ENCODE results near the gene HECA. TPM values are rescaled to one million over a fixed set of nuclear protein-coding genes. Genes with fewer than 3 reads are reported as not detected.
"Not testable (repeated sequence)": the region's sequence is repeated elsewhere in the genome, so short reads cannot be mapped to it uniquely, and the experiment has no call there.

The HECA gene
- total RNA-seq, 2 donors from 2014 or later: 46.7 to 58.3 TPM

DNA sequence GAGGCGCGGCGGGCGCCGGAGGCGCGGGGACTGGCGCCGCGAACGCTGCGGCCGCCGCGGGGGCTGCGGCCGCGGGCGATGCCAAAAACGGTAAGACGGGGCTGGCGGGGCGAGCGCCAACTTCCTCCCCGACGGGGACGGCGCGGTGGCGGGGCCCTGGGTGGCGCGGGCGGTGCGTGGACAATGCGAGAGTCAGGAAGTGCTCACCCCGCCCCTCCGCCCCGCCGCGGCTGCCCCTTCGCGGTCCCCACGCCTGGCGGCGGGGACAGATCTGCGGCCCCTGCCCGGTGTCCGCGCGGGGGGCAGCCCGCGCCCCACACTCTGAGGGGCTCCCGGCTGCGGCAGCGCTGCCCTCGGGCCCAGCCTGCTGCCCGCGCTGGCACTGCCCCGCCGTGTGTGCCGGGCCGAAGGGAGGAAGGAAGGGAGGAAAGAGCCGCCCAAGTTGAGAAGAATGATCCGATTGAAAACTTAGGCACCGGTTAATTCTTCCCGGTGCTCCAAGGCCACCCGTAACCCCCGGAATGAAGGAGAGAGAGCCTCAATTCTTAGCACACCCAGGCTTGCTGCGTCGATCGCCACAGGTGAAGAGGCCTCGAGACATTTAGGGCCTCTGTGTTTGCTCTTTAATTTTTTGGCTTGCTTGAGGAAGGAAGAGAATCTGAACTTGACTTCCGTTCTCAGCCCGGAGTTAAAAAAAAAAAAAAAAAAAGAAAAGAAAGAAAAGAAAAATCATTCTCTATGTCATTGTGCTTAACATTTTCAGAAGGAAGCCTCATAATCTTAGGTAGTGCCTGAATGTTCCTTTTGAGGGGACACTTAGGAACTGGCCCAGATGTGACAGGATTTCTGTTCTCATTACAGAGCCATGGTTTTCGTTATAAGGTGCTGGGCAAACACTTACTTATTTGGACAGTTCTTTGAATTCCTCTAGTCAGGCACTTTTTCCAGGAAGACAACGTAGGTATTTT is 982 bp downstream of the HECA start:
- H3K4me1 ChIP-seq (ENCODE audit: control insufficient read depth in 1 of 2, low read depth in 2 of 2): peaks cover 35 to 49% of the 10 kb centered on the region in 2 donors
- no peak for DNase-seq (ENCODE audit: low spot score)
- no peak for ATAC-seq (ENCODE audit: insufficient number of reproducible peaks, low FRiP score, low read depth)
- no peaks in the 10 kb centered on the region for H3K9me3 ChIP-seq
- H3K36me3 ChIP-seq: no peaks in the 10 kb centered on the region
- peak overlapping the region; percentile 84 to 99 for H3K27ac ChIP-seq
- peak overlapping the region; percentile 86 for H3K4me3 ChIP-seq
- TF ChIP-seq, protein P1, sequence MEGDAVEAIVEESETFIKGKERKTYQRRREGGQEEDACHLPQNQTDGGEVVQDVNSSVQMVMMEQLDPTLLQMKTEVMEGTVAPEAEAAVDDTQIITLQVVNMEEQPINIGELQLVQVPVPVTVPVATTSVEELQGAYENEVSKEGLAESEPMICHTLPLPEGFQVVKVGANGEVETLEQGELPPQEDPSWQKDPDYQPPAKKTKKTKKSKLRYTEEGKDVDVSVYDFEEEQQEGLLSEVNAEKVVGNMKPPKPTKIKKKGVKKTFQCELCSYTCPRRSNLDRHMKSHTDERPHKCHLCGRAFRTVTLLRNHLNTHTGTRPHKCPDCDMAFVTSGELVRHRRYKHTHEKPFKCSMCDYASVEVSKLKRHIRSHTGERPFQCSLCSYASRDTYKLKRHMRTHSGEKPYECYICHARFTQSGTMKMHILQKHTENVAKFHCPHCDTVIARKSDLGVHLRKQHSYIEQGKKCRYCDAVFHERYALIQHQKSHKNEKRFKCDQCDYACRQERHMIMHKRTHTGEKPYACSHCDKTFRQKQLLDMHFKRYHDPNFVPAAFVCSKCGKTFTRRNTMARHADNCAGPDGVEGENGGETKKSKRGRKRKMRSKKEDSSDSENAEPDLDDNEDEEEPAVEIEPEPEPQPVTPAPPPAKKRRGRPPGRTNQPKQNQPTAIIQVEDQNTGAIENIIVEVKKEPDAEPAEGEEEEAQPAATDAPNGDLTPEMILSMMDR (IDR thresholded peaks at IDR 0.05): peak; percentile 8
- H3K27me3 ChIP-seq (replicated peaks; ENCODE audit: insufficient read depth): no peaks in the 10 kb centered on the region

DNA sequence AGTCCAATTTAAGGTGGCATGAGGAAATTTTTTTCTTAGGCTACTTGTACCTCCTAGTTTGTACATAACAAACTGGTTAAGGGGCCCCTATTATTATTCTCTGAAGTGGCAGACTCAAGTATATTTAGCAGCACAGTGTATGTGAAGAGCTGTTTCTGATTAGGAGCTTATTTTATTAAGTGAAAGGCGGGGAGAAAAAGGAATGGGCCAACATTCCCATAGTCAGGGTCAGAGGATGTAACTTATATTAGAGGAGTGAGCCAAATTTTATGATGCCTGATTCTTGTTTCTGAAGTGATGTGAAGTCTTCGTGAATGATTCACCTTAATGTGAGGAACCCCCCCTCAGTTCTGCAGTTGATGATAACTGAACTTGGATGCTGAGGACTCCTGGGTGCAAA is 2.8 kb downstream of the HECA start:
- Histone ChIP-seq H3K27ac (no peak overlapping the region), H3K27me3 (replicated peaks; ENCODE audit: insufficient read depth) (no peaks in the 10 kb centered on the region), H3K4me1 (ENCODE audit: control insufficient read depth in 1 of 2, low read depth in 2 of 2) (peaks cover 26 to 44% of the 10 kb centered on the region in 2 donors), H3K9me3 (no peaks in the 10 kb centered on the region), H3K36me3 (no peaks in the 10 kb centered on the region), H3K4me3 (peak overlapping the region; percentile 86)
- no peak for ATAC-seq (ENCODE audit: insufficient number of reproducible peaks, low FRiP score, low read depth)
- TF ChIP-seq, protein P1 (IDR thresholded peaks at IDR 0.05): no peak
- DNase-seq (ENCODE audit: low spot score): no peak

DNA sequence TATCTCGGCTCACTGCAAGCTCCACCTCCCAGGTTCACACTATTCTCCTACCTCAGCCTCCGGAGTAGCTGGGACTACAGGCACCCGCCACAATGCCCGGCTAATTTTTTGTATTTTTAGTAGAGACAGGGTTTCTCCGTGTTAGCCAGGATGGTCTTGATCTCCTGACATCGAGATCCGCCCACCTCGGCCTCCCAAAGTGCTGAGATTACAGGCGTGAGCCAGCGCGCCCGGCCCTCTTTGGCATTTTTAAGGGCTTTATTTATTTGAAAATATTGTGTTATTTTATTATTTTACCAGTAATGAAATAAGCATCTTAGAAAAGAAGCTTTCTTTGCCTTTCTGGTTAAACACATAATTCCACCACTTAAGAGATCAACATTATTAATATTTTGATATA is 6.0 kb downstream of the HECA start:
- not testable (repeated sequence) for ATAC-seq (ENCODE audit: insufficient number of reproducible peaks, low FRiP score, low read depth); H3K4me3 ChIP-seq; H3K27me3 ChIP-seq (replicated peaks; ENCODE audit: insufficient read depth); H3K27ac ChIP-seq; H3K9me3 ChIP-seq; DNase-seq (ENCODE audit: low spot score); H3K36me3 ChIP-seq
- H3K4me1 ChIP-seq (ENCODE audit: control insufficient read depth in 1 of 2, low read depth in 2 of 2): peaks cover 30 to 45% of the 10 kb centered on the region in 2 donors

DNA sequence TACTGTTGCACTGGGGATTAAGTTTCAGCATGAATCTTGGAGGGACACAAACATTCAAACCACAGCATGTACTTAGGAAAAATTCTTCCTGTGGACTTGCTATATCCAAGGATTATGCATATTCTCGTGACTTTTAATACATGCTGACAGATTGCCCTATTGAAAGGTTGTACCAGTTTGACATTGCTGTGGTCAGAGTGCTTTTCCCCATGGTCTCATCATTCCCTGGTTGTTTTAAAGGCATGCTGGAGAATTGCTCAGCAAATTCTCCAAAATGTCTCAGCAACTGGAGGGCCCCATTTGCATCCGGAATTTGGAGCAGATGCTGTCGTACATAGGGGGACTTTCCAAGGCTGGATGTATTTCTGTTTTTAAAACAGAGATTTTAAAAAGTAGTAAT is 7.4 kb downstream of the HECA start:
- ATAC-seq (ENCODE audit: insufficient number of reproducible peaks, low FRiP score, low read depth) (no peak), DNase-seq (ENCODE audit: low spot score) (no peak)
- H3K4me1 ChIP-seq (ENCODE audit: control insufficient read depth in 1 of 2, low read depth in 2 of 2): peaks cover 25 to 37% of the 10 kb centered on the region in 2 donors
- no peaks in the 10 kb centered on the region for H3K27me3 ChIP-seq (replicated peaks; ENCODE audit: insufficient read depth)
- H3K27ac ChIP-seq: no peak overlapping the region
- no peaks in the 10 kb centered on the region for H3K36me3 ChIP-seq
- no peak overlapping the region for H3K4me3 ChIP-seq
- TF ChIP-seq, protein P1 (IDR thresholded peaks at IDR 0.05): no peak
- H3K9me3 ChIP-seq: no peaks in the 10 kb centered on the region

DNA sequence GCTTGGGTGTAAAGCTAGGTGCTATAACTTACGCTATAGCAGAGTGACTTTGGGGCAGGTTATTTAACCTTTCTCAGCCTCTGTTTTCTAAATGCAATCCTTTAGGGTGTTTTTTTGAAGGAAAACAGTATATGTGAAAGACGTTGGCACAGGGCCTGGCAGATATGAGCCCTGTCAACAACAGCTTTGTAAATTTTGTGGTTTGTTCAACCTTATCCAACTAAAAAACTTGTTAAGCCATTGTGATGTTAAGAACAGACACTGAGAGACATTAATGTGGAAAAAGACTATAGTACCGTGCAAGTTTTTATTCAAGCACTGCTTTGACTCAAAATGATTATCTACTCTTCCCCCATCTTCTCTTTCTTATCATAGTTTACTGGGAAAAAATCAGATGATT is 8.2 kb downstream of the HECA start:
- no peak for DNase-seq (ENCODE audit: low spot score)
- Histone ChIP-seq H3K36me3 (no peaks in the 10 kb centered on the region), H3K27me3 (replicated peaks; ENCODE audit: insufficient read depth) (no peaks in the 10 kb centered on the region), H3K27ac (no peak overlapping the region), H3K4me3 (no peak overlapping the region), H3K9me3 (no peaks in the 10 kb centered on the region), H3K4me1 (ENCODE audit: control insufficient read depth in 1 of 2, low read depth in 2 of 2) (peaks cover 25 to 32% of the 10 kb centered on the region in 2 donors)
- TF ChIP-seq, protein P1 (IDR thresholded peaks at IDR 0.05): no peak
- no peak for ATAC-seq (ENCODE audit: insufficient number of reproducible peaks, low FRiP score, low read depth)
